Stimulated activated effector memory CD8-positive, alpha-beta T cell treated with anti-CD3 and anti-CD28 coated beads, Interleukin-12 subunit alpha, Interleukin-12 subunit beta, amount 100 ng/mL, for 72 hours (primary cell): Measurements from ENCODE around the gene KIAA0825.

Experiments
- ATAC-seq: fragments of 150-1000 bp; cut with Tn5 transposase; 2 replicates; pipeline ENCODE4 v1.10.0; 2021
- DNase-seq, 2 donors: peaks; one replicate each; pipeline ENCODE4 v3.0.0; 2021 to 2022; ENCODE audit warnings: low spot score in 2 of 2
- H3K27ac Mint-ChIP-seq: one replicate; pipeline ENCODE4 v1.8.0; 2022; ENCODE audit warnings: mild to moderate bottlenecking, mixed read lengths
- H3K36me3 Mint-ChIP-seq: one replicate; pipeline ENCODE4 v1.8.0; 2022; ENCODE audit warnings: mild to moderate bottlenecking, mixed read lengths
- H3K4me1 Mint-ChIP-seq: one replicate; pipeline ENCODE4 v1.8.0; 2022; ENCODE audit warnings: mixed read lengths
- H3K4me3 Mint-ChIP-seq: one replicate; pipeline ENCODE4 v1.8.0; 2022; ENCODE audit warnings: mild to moderate bottlenecking, mixed read lengths
- H3K9me3 Mint-ChIP-seq: one replicate; pipeline ENCODE4 v1.8.0; 2022; ENCODE audit warnings: mixed read lengths

Gene KIAA0825

DNA sequence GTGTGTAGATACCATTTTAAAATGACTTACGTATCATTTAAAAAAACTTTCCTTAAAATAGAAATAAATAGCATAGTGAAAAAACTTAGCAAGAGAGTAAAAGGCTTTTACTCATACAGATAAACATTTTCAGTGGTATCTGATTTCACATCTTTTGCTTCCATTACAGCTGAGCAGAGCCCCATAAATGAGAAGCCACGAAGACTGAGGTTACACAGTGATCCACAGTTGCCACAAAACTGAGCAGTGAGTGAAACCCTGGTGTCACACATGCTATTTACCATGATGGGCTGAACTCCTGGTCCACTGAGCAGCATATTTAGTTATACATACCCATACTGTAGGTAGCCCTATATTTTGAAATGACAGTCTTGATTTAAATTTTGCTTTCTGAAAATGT is 401.2 kb downstream of the KIAA0825 start:
- ATAC-seq (no peak), DNase-seq (no peak)
- Mint-ChIP-seq H3K36me3 (no peaks in the 10 kb centered on the region), H3K4me3 (no peak overlapping the region), H3K4me1 (no peaks in the 10 kb centered on the region), H3K27ac (no peak overlapping the region), H3K9me3 (no peaks in the 10 kb centered on the region)

DNA sequence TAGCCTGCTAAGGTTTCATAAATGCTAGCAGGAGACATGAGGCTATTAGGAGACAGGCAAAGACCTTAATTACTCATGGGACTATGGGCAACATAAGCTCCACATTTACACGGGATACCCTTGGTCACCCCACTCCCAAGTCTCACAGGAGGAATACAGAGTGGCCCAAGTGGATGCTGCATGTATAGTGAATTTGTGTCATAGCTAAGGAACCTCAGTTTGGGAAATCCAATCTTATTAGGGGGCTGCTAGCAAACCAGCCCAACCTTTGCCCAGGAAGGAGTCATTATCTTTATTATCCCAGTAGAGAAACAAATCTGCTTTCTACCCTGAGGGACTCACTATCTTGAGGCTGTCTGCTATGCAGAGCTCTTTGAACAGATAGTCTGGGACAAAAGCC is 405.9 kb downstream of the KIAA0825 start:
- no peak overlapping the region for H3K27ac Mint-ChIP-seq
- no peak overlapping the region for H3K4me3 Mint-ChIP-seq
- no peaks in the 10 kb centered on the region for H3K36me3 Mint-ChIP-seq
- ATAC-seq (no peak), DNase-seq (no peak)
- no peaks in the 10 kb centered on the region for H3K4me1 Mint-ChIP-seq
- H3K9me3 Mint-ChIP-seq = no peaks in the 10 kb centered on the region

DNA sequence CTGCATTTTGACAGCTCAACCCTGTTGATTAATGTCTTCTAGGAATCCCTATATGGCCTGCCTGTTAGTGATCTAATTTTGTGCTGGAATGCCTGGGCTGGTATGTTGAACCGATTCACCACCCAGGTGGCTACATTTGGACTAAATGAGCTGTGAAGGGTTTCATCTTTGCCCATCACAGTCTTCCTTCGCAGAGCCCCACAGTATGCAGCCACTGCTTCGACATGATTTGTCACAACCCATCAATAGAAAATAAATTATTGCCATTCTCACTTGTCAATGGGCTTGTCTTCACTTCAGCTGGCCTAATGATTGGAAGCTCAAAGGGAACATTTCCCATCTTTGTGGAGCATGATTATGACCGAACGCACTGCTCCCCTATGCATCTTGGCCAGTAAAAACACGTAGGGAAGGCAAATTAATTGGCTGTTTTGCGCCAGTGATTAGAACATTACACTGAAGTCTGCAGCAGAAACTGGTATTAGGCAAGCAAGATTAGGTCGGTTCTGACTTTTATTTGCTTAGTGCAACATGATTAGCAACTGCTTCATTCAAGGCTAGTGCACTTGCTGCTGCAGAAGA is 408.5 kb downstream of the KIAA0825 start:
- ATAC-seq = no peak
- no peak overlapping the region for H3K4me3 Mint-ChIP-seq
- no peak overlapping the region for H3K27ac Mint-ChIP-seq
- no peak for DNase-seq
- H3K36me3 Mint-ChIP-seq = no peaks in the 10 kb centered on the region
- no peaks in the 10 kb centered on the region for H3K9me3 Mint-ChIP-seq
- H3K4me1 Mint-ChIP-seq = no peaks in the 10 kb centered on the region

DNA sequence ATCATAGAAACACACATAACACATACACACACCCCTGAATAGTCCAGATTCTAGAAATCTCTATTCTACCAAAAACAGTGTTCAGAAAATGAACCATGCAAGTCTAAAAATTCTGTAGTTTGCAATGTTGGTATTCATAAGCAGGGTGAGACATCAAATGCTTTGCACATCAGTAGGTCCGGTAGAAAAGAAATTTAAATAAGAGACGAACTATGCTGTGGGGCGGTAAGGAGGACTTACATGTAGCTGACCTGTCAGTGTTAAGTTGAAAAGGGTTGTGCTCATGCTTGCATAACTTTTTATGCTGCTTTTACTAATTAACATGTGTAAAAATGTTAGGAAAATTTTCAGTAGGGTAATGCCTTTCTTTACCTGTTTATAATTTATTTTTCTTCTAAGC is 409.1 kb downstream of the KIAA0825 start:
- Mint-ChIP-seq H3K9me3 (no peaks in the 10 kb centered on the region), H3K4me1 (no peaks in the 10 kb centered on the region), H3K36me3 (no peaks in the 10 kb centered on the region), H3K27ac (no peak overlapping the region), H3K4me3 (no peak overlapping the region)
- ATAC-seq = no peak
- DNase-seq = no peak

DNA sequence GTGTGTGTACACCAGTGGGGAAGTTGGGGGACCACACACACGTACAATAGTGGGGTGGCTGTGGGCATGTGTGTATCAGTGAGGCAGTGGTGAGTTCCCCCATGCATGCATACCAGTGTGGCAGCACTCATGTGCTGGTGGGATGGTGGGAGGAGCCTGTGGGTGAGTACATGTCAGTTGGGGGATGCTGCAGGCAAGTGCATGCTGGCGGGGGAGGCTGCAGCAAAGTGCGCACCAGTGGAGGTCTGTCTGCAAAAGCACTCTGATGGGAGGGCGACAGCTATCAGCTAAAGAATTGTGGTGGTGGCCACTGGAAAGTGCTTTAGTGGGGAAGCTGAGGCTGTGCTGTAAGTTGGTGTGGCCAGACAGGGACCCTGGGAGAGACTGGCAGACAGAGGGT is 418.8 kb downstream of the KIAA0825 start:
- Mint-ChIP-seq H3K9me3 (no peaks in the 10 kb centered on the region), H3K4me1 (no peaks in the 10 kb centered on the region), H3K27ac (no peak overlapping the region), H3K4me3 (no peak overlapping the region), H3K36me3 (no peaks in the 10 kb centered on the region)
- ATAC-seq (peak; percentile 21), DNase-seq (no peak)

DNA sequence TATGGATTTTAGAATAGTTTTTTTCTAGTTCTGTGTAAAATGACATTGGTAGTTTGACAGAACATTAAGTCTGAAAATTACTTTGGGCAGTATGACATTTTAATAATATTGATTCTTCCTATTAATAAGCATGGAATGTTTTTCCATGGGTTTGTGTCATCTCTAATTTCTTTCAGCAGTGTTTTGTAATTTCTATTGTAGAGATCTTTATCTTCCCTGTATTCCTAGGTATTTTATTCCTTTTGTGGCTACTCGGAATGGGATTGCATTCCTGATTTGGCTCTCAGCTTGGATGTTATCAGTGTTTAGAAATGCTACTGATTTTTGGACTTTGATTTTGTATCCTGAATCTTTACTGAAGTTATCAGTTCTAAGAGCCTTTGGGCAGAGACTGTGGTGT is 420.4 kb downstream of the KIAA0825 start:
- no peak overlapping the region for H3K4me3 Mint-ChIP-seq
- H3K36me3 Mint-ChIP-seq = no peaks in the 10 kb centered on the region
- no peaks in the 10 kb centered on the region for H3K9me3 Mint-ChIP-seq
- no peak for ATAC-seq
- DNase-seq = no peak
- H3K27ac Mint-ChIP-seq = no peak overlapping the region
- no peaks in the 10 kb centered on the region for H3K4me1 Mint-ChIP-seq

DNA sequence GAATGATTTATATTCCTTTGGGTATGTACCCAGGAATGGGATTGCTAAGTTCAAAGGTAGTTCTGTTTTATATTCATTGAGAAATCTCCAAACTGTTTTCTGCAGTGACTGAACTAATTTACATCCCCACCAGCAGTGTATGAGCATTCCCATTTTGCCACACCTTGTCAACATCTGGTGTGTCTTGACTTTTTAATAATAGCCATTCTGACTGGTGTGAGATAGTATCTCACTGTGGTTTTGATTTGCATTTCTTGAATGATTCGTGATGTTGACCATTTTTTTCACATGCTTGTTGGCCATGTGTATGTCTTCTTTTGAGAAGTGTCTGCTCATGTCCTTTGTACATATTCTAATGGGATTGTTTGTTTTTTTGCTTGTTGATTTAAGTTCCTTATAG is 421.5 kb downstream of the KIAA0825 start:
- Mint-ChIP-seq H3K27ac (no peak overlapping the region), H3K4me3 (no peak overlapping the region), H3K36me3 (no peaks in the 10 kb centered on the region), H3K4me1 (no peaks in the 10 kb centered on the region), H3K9me3 (no peaks in the 10 kb centered on the region)
- DNase-seq = no peak
- no peak for ATAC-seq

DNA sequence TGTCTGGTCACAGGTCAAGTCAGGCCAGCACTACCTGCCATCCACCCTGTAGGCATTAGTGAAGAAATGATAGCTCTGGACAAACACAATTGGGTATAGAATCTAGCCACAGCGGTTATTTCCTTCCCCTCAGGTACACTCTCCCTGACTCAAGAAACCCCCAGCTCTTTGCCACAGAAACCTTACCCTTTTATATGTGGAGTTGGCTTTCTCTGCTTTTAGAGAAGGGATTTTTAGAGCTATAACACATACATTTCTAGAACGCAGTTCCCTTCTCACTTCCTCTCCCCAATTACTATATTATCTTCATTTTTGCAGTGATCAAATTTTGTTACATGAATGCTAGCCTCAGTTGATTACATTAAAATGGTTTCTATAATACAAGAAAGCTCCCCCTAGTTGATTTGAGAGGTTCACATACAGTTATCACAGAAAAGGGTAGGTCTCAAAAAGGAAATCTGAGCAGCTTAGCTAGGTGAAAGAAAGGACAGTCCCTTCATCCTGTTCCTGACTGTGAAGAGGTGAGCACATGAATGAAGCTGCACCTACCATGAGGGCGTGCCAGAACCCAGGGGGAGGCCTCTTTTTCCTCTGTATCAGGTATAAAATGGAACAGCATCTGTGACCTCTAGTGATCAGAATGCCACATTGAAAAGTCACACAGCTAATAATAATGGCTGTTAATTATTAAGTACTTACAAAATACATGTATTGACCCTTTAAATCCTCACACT is 425.6 kb downstream of the KIAA0825 start:
- DNase-seq = no peak
- H3K4me3 Mint-ChIP-seq = no peak overlapping the region
- H3K27ac Mint-ChIP-seq = no peak overlapping the region
- no peak for ATAC-seq
- no peaks in the 10 kb centered on the region for H3K36me3 Mint-ChIP-seq
- no peaks in the 10 kb centered on the region for H3K4me1 Mint-ChIP-seq
- H3K9me3 Mint-ChIP-seq = no peaks in the 10 kb centered on the region

DNA sequence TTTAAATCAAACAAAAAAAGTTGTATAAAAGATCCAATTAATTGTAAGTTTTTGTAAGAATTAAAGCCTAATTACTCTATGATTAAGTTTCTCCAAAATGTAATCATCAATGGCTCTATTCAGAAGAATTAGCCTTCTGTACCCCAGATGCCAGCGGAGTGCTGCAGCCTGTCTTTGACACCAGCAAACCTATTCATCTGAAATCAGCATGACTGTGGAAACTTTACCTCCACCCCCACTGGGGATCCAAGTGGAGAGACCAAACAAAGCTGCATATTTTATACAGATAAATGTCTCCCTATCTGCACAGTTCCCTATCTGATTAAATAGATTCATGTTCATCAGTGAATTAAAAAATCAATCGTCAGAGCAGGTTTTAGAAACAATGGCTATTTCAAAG is 426.8 kb downstream of the KIAA0825 start:
- ATAC-seq (no peak), DNase-seq (no peak)
- H3K36me3 Mint-ChIP-seq = no peaks in the 10 kb centered on the region
- H3K4me1 Mint-ChIP-seq = no peaks in the 10 kb centered on the region
- no peak overlapping the region for H3K27ac Mint-ChIP-seq
- H3K4me3 Mint-ChIP-seq = no peak overlapping the region
- no peaks in the 10 kb centered on the region for H3K9me3 Mint-ChIP-seq

DNA sequence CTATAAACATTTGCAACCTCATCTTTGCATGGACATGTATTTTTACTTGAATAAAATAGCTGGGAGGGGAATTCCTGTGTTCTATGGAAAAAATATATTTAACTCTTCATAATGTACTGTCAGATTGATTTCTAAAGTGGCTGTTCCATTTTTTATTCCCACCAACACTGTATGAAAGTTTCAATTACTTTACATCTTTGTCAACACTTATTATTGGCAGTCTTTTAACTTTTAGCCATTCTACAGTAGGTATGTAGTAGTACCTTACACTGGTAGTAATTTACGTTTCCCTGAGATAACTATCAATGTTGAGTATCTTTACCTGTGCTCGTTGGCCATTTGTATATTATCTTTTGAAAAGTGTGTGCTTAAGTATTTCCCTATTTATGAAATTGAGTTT is 429.7 kb downstream of the KIAA0825 start:
- H3K27ac Mint-ChIP-seq = no peak overlapping the region
- no peaks in the 10 kb centered on the region for H3K4me1 Mint-ChIP-seq
- no peaks in the 10 kb centered on the region for H3K36me3 Mint-ChIP-seq
- no peak overlapping the region for H3K4me3 Mint-ChIP-seq
- no peaks in the 10 kb centered on the region for H3K9me3 Mint-ChIP-seq
- DNase-seq = no peak
- ATAC-seq = no peak

DNA sequence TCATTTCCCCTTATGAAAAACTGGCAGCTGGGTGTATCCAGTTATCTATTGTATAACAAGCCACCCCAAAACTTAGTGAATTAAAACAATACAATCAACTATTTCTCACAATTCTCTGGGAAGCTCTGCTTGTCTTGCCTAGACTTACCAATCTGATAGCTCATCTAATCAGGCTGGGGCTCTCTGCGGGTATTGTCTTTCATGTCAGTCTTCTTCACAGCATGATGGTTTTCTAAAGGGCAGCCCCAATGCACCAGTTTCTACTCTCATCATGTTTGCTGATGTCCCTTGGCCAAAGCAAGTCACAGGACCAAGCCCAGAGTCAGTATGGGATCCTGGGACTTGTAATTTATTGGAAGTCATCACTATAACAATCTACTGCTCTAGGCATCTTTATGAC is 433.5 kb downstream of the KIAA0825 start:
- H3K4me3 Mint-ChIP-seq = no peak overlapping the region
- H3K9me3 Mint-ChIP-seq = no peaks in the 10 kb centered on the region
- ATAC-seq (no peak), DNase-seq (no peak)
- no peaks in the 10 kb centered on the region for H3K36me3 Mint-ChIP-seq
- no peaks in the 10 kb centered on the region for H3K4me1 Mint-ChIP-seq
- no peak overlapping the region for H3K27ac Mint-ChIP-seq

DNA sequence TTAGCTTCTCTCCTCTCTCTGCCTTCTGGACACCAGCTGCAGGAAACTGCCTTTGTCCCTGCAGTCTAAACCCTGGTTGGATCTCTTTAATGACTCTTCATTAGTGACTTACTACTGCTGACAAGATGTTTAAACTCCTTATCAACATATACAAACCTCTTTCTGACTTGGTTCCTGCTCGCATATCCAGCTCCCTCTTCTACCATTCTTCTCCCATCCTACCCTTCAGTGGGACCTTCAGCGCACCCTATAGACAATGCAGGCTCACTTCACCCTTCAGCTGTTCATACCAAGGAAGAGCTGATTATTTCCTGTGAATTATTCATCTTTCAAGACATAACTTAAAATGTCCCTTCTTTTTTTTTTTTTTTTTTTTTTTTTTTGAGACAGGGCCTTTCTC is 436.5 kb downstream of the KIAA0825 start:
- H3K4me1 Mint-ChIP-seq = no peaks in the 10 kb centered on the region
- H3K36me3 Mint-ChIP-seq = no peaks in the 10 kb centered on the region
- H3K27ac Mint-ChIP-seq = no peak overlapping the region
- no peak for ATAC-seq
- DNase-seq = no peak
- H3K4me3 Mint-ChIP-seq = no peak overlapping the region
- H3K9me3 Mint-ChIP-seq = no peaks in the 10 kb centered on the region

DNA sequence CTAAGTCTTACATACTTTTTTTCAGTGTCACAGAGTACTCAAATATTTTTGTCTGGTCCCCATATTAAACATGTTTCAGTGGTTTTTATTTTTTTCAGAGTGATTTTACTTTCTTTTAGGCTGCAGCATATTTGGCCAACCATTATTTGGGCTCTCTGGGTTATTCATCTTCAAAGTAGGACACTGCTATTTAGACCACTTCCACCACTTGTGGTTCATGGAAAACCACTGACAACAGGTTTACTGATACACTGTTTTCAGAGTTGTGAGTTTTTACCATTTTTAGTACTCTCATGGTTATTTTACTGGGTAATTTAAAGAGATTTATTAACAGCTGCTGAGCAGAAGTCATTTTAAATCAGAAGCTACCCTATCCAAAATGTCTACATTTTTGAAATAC is 437.6 kb downstream of the KIAA0825 start:
- Mint-ChIP-seq H3K4me3 (no peak overlapping the region), H3K36me3 (no peaks in the 10 kb centered on the region), H3K4me1 (no peaks in the 10 kb centered on the region), H3K27ac (no peak overlapping the region), H3K9me3 (no peaks in the 10 kb centered on the region)
- no peak for DNase-seq
- no peak for ATAC-seq

DNA sequence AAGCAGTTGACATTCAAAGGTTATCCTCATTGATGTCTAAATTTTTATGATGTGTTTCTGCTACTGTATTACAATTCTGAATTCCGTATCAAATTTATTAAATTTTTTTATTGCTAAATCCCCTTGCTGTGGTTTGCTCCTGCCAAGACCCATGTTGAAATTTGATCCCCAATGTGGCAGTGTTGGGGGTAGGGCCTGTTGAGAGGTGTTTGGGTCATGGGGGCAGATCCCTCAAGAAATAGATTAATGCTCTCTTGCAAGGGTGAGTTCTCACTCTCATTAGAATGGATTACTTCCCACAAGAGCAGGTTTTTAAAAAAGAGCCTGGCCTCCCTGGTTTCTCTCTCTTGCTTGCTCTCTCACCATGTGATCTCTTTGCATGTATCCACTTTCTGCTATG is 442.5 kb downstream of the KIAA0825 start:
- H3K4me3 Mint-ChIP-seq = no peak overlapping the region
- no peaks in the 10 kb centered on the region for H3K4me1 Mint-ChIP-seq
- no peaks in the 10 kb centered on the region for H3K36me3 Mint-ChIP-seq
- DNase-seq (no peak), ATAC-seq (no peak)
- no peak overlapping the region for H3K27ac Mint-ChIP-seq
- H3K9me3 Mint-ChIP-seq = no peaks in the 10 kb centered on the region

DNA sequence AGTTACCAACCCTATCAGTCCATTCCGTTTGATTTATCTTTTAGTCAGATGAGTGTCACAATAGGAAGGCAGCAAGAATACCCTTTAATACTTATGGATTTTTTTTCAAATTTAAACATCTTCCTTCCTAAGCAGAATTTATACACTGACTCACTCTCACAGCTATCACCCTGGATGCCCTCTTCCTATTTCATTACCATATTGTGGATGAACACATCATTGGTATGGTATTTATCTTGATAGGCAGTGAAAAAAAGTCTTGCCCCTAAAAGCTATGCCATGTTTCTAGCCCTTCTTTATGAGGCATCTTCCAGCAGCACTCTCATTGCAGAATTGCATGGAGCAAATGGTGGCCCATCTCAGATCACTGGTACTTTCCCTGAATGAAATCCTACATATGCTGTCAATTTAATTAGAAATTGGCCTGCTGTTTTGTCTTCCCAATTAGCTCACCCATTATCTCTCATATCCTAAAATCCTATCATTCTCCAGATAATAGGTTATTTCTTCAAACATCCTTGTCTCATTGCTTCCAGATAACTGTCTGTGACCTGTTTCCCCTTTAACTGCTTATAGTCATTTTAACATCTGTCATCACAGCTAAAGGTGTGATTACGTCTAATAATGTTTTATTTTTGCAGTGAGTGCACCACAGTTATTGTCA is 443.5 kb downstream of the KIAA0825 start:
- ATAC-seq = no peak

DNA sequence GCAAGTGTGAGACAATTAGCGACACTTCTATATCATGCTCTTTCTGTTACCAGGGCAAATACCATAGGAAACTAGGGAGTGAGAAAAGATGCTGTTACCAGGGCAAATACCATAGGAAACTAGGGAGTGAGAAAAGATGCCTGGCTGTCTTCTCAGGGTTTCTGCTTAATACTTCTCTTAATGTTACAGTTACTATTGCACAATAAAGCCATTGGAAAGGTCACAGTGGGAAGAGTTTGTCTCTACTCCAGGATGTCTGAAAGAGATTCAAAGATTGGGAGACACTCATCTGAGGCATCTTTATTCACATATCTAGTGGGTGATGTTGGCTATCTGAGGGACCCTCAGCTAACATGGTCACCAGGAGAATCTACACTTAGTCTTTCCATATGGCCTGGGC is 445.3 kb downstream of the KIAA0825 start:
- H3K9me3 Mint-ChIP-seq = no peaks in the 10 kb centered on the region
- no peak for ATAC-seq

More for the DNA sequence above, 443.5 kb downstream of the KIAA0825 start:
- H3K27ac Mint-ChIP-seq = no peak overlapping the region
- H3K9me3 Mint-ChIP-seq = no peaks in the 10 kb centered on the region
- H3K4me3 Mint-ChIP-seq = no peak overlapping the region
- no peaks in the 10 kb centered on the region for H3K36me3 Mint-ChIP-seq
- no peaks in the 10 kb centered on the region for H3K4me1 Mint-ChIP-seq
- DNase-seq = no peak

More for the DNA sequence above, 445.3 kb downstream of the KIAA0825 start:
- no peak overlapping the region for H3K27ac Mint-ChIP-seq
- H3K4me1 Mint-ChIP-seq = no peaks in the 10 kb centered on the region
- DNase-seq = no peak
- H3K4me3 Mint-ChIP-seq = no peak overlapping the region
- no peaks in the 10 kb centered on the region for H3K36me3 Mint-ChIP-seq
